Osteocyte (in vitro differentiated cells): ENCODE data around the gene TGM2. TPM values are rescaled to one million over a fixed set of nuclear protein-coding genes. Genes with fewer than 3 reads are reported as not detected.

ENCODE experiments used
- DNase-seq: peaks from one replicate; pipeline ENCODE4 v3.0.0; 2021; ENCODE audit warnings: mixed read lengths; ENCODE audit not compliant: unreplicated experiment; ENCODE audit errors: extremely low spot score
- H3K27ac Mint-ChIP-seq: one replicate; pipeline ENCODE4 v1.8.0; 2021; ENCODE audit warnings: mild to moderate bottlenecking, mixed read lengths; ENCODE audit not compliant: unreplicated experiment
- H3K27me3 Mint-ChIP-seq: one replicate; pipeline ENCODE4 v1.8.0; 2021; ENCODE audit warnings: mixed read lengths; ENCODE audit not compliant: unreplicated experiment
- H3K36me3 Mint-ChIP-seq: one replicate; pipeline ENCODE4 v1.8.0; 2021; ENCODE audit warnings: mixed read lengths; ENCODE audit not compliant: unreplicated experiment
- H3K4me1 Mint-ChIP-seq: one replicate; pipeline ENCODE4 v1.8.0; 2021; ENCODE audit warnings: mixed read lengths; ENCODE audit not compliant: unreplicated experiment
- H3K4me3 Mint-ChIP-seq: one replicate; pipeline ENCODE4 v1.8.0; 2021; ENCODE audit warnings: mild to moderate bottlenecking, moderate library complexity, mixed read lengths; ENCODE audit not compliant: unreplicated experiment
- H3K9me3 Mint-ChIP-seq: one replicate; pipeline ENCODE4 v1.8.0; 2021; ENCODE audit warnings: mixed read lengths; ENCODE audit not compliant: unreplicated experiment
- CTCF ChIP-seq: fragments of 200-600 bp; sonication (generic); IDR thresholded peaks from 2 replicates; pipeline ENCODE4 v1.5.0; 2021; ENCODE audit warnings: antibody characterized with exemption, mild to moderate bottlenecking, moderate library complexity
- total RNA-seq: library from RNA; stranded (reverse); gene quantifications from 2 replicates; pipeline ENCODE4 v1.2.1, GENCODE V29; 2021

Gene TGM2
- total RNA-seq, 1 donor from 2014 or later, result 29.2 TPM

DNA sequence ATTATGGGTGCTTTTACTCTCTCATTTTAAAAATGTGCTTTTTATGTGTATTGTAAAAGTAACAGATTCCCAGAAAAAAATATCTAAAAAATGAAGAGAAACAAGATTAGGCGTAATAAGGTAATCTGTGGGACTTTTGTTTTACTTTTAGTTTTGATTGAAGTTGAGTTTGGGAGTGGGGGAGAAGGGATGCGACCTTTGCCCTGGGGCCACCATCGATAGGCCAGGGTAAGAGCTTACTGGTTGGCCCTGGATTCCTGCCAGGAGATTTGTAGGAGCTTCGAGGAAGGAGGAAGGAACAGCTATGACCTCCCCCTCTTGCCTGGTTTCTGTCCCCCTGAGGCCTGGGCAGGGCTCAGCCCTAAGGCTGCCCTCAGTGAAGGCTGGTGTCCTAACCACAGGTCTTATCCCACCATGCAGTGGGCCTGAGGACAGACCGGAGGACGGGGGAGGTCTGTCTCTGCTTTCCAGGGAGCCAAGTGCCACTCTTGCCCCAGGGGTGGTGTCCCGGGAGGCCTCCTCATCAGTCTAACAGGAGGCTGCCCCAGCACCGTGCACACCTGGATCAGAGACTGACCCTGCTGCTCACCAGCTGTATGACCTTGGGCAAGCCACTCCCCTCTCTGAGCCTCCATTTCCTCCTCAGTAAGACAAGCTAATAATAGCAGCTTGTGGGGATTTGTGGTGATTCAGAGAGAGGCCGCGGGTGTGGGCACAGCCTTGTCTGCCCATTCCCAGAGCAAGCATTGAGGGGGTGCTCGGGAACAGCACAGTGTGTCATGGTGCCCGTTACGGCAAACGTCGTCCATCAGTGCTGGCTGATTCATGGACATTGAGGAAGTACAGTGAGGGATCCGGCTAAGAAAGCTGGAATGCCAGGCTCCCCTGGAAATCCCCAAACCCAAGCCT, 21.2 kb downstream of the TGM2 start:
- DNase-seq, result no peak
- Mint-ChIP-seq H3K27me3 (no peaks in the 10 kb centered on the region), H3K4me3 (no peak overlapping the region), H3K4me1 (peaks cover 63% of the 10 kb centered on the region), H3K36me3 (no peaks in the 10 kb centered on the region), H3K9me3 (no peaks in the 10 kb centered on the region), H3K27ac (peak overlapping the region; percentile 81)
- TF ChIP-seq CTCF, result no peak

- Mint-ChIP-seq H3K4me1 (peaks cover 67% of the 10 kb centered on the region), H3K36me3 (peaks cover 4% of the 10 kb centered on the region), H3K4me3 (no peak overlapping the region), H3K27me3 (no peaks in the 10 kb centered on the region), H3K27ac (peak overlapping the region; percentile 81), H3K9me3 (no peaks in the 10 kb centered on the region)
- no peak for DNase-seq
- TF ChIP-seq CTCF, result no peak
These were observed 21.8 kb downstream of the TGM2 start for GRCh38 chr20:38143238-38143645.

GRCh38 chr20:38141889-38142494, 23.1 kb downstream of the TGM2 start:
- H3K4me1 Mint-ChIP-seq, result peaks cover 67% of the 10 kb centered on the region
- no peak for TF ChIP-seq CTCF
- H3K36me3 Mint-ChIP-seq, result peaks cover 4% of the 10 kb centered on the region
- H3K27me3 Mint-ChIP-seq, result no peaks in the 10 kb centered on the region
- DNase-seq, result no peak
- H3K9me3 Mint-ChIP-seq, result no peaks in the 10 kb centered on the region
- H3K4me3 Mint-ChIP-seq, result no peak overlapping the region
- peak overlapping the region; percentile 69 for H3K27ac Mint-ChIP-seq

GRCh38 chr20:38141204-38141888, 23.7 kb downstream of the TGM2 start:
- Mint-ChIP-seq H3K27me3 (no peaks in the 10 kb centered on the region), H3K36me3 (peaks cover 4% of the 10 kb centered on the region), H3K4me3 (no peak overlapping the region), H3K4me1 (peaks cover 67% of the 10 kb centered on the region), H3K27ac (peak overlapping the region; percentile 69), H3K9me3 (no peaks in the 10 kb centered on the region)
- no peak for DNase-seq
- no peak for TF ChIP-seq CTCF
